ENCODE results near the gene LRRC4C. TPM values are rescaled to one million over a fixed set of nuclear protein-coding genes. Genes with fewer than 3 reads are reported as not detected.

LRRC4C gene
- total RNA-seq, 1 donor from 2014 or later: 14.0 TPM

- no peak for TF ChIP-seq CTCF (conservative IDR thresholded peaks at IDR 0.05)
- H3K36me3 Mint-ChIP-seq: no peaks in the 10 kb centered on the region
- H3K4me1 Mint-ChIP-seq (ENCODE audit: unreplicated experiment): peaks cover 19% of the 10 kb centered on the region
- no peak for DNase-seq (ENCODE audit: extremely low spot score, unreplicated experiment)
- H3K27ac Mint-ChIP-seq: peak overlapping the region; percentile 74
- no peaks in the 10 kb centered on the region for H3K9me3 Mint-ChIP-seq
- peaks cover 31% of the 10 kb centered on the region for H3K27me3 Mint-ChIP-seq
- H3K4me3 Mint-ChIP-seq: peak overlapping the region; percentile 92
Observed at GRCh38 chr11:40294349-40294735, 1165.1 kb downstream of the LRRC4C start.

- Mint-ChIP-seq H3K4me1 (ENCODE audit: unreplicated experiment) (peaks cover 22% of the 10 kb centered on the region), H3K4me3 (peak overlapping the region; percentile 92), H3K27me3 (peaks cover 31% of the 10 kb centered on the region), H3K27ac (peak overlapping the region; percentile 74), H3K36me3 (no peaks in the 10 kb centered on the region), H3K9me3 (no peaks in the 10 kb centered on the region)
- TF ChIP-seq CTCF (conservative IDR thresholded peaks at IDR 0.05): peak; percentile 97
- peak; percentile 78 for DNase-seq (ENCODE audit: extremely low spot score, unreplicated experiment)
Observed at GRCh38 chr11:40293655-40294348, 1165.7 kb downstream of the LRRC4C start.

GRCh38 chr11:40292721-40293508 is 1166.5 kb downstream of the LRRC4C start:
- H3K36me3 Mint-ChIP-seq: no peaks in the 10 kb centered on the region
- peaks cover 22% of the 10 kb centered on the region for H3K4me1 Mint-ChIP-seq (ENCODE audit: unreplicated experiment)
- peak overlapping the region; percentile 92 for H3K4me3 Mint-ChIP-seq
- H3K27me3 Mint-ChIP-seq: peaks cover 28% of the 10 kb centered on the region
- no peak for TF ChIP-seq CTCF (conservative IDR thresholded peaks at IDR 0.05)
- H3K9me3 Mint-ChIP-seq: no peaks in the 10 kb centered on the region
- no peak for DNase-seq (ENCODE audit: extremely low spot score, unreplicated experiment)
- H3K27ac Mint-ChIP-seq: peak overlapping the region; percentile 73

GRCh38 chr11:40291741-40292140 is 1167.7 kb downstream of the LRRC4C start:
- Mint-ChIP-seq H3K4me1 (ENCODE audit: unreplicated experiment) (peaks cover 26% of the 10 kb centered on the region), H3K27me3 (peaks cover 28% of the 10 kb centered on the region), H3K27ac (peak overlapping the region; percentile 36), H3K9me3 (no peaks in the 10 kb centered on the region), H3K36me3 (no peaks in the 10 kb centered on the region), H3K4me3 (peak overlapping the region; percentile 92)
- DNase-seq (ENCODE audit: extremely low spot score, unreplicated experiment): no peak
- TF ChIP-seq CTCF (conservative IDR thresholded peaks at IDR 0.05): no peak

GRCh38 chr11:40291329-40291728 is 1168.1 kb downstream of the LRRC4C start:
- Mint-ChIP-seq H3K4me1 (ENCODE audit: unreplicated experiment) (peaks cover 26% of the 10 kb centered on the region), H3K36me3 (no peaks in the 10 kb centered on the region), H3K27ac (peak overlapping the region; percentile 36), H3K4me3 (peak overlapping the region; percentile 92), H3K9me3 (no peaks in the 10 kb centered on the region), H3K27me3 (peaks cover 28% of the 10 kb centered on the region)
- DNase-seq (ENCODE audit: extremely low spot score, unreplicated experiment): no peak
- no peak for TF ChIP-seq CTCF (conservative IDR thresholded peaks at IDR 0.05)
